ENCODE data around the gene MUC21.

DNA sequence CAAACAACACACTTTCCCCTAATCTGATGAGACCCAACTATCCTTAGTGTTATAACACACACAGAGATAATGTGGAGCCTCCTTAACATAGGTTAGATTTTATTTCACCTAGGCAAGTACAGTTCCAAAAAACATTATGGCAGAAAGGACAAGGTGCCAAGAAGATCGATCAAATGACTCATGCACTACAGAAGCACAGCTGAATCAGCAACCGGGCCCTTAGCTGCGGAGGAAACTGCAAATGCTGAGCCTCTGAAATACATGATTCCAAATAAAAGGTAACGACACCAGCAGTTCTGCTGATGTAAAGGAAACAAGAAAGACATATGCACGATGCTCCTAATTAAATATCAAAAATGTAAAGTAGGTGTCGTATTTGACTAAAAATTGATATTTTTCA lies 19.9 kb upstream of the MUC21 start:
- no peak for TF ChIP-seq POLR2A (IDR thresholded peaks at IDR 0.05)
- TF ChIP-seq CTCF (IDR thresholded peaks at IDR 0.05), result no peak
